ENCODE measurements around the gene MYL2.

DNA sequence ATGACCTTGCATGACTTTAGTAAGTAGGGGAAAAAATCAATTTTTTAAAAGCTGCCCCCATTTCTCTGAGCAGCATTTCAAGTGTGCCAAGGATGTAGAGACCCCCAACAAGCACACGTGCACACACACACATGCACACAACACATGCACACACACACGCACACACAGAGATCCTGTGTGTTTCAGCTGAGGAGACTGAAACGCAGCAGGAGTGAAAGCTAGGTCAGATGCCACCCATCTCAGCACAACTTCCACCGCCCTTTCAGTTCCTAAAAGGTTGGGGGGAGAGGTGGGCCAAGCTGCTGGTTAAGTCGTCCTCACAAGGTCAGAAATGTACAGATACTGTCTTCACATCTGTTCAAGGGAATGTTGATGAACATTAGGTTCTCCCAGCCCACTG lies 13.9 kb downstream of the MYL2 start:
- TF ChIP-seq, protein P1, sequence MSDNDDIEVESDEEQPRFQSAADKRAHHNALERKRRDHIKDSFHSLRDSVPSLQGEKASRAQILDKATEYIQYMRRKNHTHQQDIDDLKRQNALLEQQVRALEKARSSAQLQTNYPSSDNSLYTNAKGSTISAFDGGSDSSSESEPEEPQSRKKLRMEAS (IDR thresholded peaks at IDR 0.05; ENCODE audit: low read depth, low read length) = no peak
- TF ChIP-seq SMAD1 (IDR thresholded peaks at IDR 0.05; ENCODE audit: low read depth, partially characterized antibody) = no peak

Measured in GM12878 (cell line).